Measurements from ENCODE around the gene ADGRF5. TPM values are rescaled to one million over a fixed set of nuclear protein-coding genes. Genes with fewer than 3 reads are reported as not detected.
"Not testable (repeated sequence)": the region's sequence is repeated elsewhere in the genome, so short reads cannot be mapped to it uniquely, and the experiment has no call there.

ADGRF5 gene
- total and polyA plus RNA-seq, 10 donors, result 5.2 to 129 (median 82.3) TPM

DNA sequence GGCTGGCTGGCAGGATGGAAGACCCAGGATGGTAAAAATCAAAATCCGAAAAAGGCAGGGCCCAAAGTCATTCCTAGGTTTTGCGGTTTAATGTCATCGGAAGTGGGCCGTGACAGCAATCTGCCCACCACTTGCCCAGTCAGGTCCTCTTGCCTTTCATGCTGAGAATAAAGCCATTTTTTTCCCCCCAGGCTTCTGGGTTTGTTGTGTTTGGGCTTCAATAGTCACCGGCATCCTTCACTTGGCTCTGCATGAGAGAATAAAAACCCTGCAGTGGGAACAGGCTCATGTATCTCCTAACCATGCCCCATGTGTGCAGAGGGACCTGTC lies 72.4 kb downstream of the ADGRF5 start:
- Histone ChIP-seq H3K27me3 (replicated peaks in 1 of 7) (peaks cover 0 to 5% (median 0%) of the 10 kb centered on the region in 7 donors), H3K9me3 (no peaks in the 10 kb centered on the region), H3K4me1 (peaks cover 3 to 14% (median 9%) of the 10 kb centered on the region in 6 donors), H3K36me3 (peaks cover 0 to 3% (median 0%) of the 10 kb centered on the region in 6 donors), H3K27ac (no peak overlapping the region), H3K4me3 (peak overlapping the region in 1 of 8 donors; percentile 40)
- 65 to 82% (median 67%) methylated on average over 5 of the region's 5 CpGs for WGBS, 5 donors
- TF ChIP-seq POLR2AphosphoS5 (IDR thresholded peaks at IDR 0.05), result no peak
- TF ChIP-seq, protein P1, sequence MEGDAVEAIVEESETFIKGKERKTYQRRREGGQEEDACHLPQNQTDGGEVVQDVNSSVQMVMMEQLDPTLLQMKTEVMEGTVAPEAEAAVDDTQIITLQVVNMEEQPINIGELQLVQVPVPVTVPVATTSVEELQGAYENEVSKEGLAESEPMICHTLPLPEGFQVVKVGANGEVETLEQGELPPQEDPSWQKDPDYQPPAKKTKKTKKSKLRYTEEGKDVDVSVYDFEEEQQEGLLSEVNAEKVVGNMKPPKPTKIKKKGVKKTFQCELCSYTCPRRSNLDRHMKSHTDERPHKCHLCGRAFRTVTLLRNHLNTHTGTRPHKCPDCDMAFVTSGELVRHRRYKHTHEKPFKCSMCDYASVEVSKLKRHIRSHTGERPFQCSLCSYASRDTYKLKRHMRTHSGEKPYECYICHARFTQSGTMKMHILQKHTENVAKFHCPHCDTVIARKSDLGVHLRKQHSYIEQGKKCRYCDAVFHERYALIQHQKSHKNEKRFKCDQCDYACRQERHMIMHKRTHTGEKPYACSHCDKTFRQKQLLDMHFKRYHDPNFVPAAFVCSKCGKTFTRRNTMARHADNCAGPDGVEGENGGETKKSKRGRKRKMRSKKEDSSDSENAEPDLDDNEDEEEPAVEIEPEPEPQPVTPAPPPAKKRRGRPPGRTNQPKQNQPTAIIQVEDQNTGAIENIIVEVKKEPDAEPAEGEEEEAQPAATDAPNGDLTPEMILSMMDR (IDR thresholded peaks at IDR 0.05 in 8 of 11, conservative IDR thresholded peaks at IDR 0.05 in 3 of 11), result no peak
- TF ChIP-seq POLR2A (IDR thresholded peaks at IDR 0.05), result no peak
- DNase-seq, result no peak
- intact Hi-C loops (cut with DNase I; ENCODE audit: low total_unique reads), result loop anchor here (5.0 kb wide), 1 partner anchor 148 kb away; no protein-coding TSS in a partner anchor

DNA sequence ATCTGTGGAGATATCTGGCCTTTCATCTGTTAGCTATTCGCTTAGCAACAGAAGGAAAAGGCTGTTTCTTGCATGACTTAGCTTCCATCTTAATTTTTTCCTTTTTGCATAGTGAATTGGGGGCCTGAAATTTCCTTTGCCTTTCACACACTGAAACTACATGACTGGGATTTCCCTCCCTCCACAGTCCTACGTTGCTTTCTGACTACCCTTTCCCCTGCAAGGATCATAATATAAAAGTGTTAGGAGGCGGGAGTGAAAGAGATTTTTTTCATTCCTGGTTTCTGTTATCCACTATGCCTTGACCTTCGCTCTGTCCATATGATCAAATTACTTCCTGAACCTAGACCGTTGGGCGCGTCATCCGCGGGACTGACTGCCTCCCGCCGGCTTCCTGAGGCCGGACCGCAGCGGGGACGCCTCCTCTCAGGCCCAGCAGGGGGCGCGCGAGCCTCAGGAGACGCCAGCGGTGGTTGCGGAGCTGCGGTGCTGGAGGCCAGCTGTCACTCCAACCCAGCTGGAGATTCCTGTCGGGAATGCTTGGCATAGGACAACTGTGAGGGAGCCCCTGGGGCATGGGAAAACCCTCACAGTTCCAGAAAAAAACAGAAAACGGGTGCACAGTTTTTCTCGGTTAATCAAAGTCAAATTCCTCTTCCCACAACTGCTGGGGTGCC lies 72.9 kb downstream of the ADGRF5 start:
- Histone ChIP-seq H3K4me1 (peaks cover 3 to 14% (median 9%) of the 10 kb centered on the region in 6 donors), H3K9me3 (no peaks in the 10 kb centered on the region), H3K27ac (no peak overlapping the region), H3K4me3 (peak overlapping the region in 1 of 8 donors; percentile 40), H3K36me3 (no peaks in the 10 kb centered on the region), H3K27me3 (replicated peaks in 1 of 7) (peaks cover 0 to 5% (median 0%) of the 10 kb centered on the region in 7 donors)
- intact Hi-C loops (cut with DNase I; ENCODE audit: low total_unique reads), result loop anchor here (5.0 kb wide), 1 partner anchor 148 kb away; no protein-coding TSS in a partner anchor
- TF ChIP-seq POLR2AphosphoS5 (IDR thresholded peaks at IDR 0.05) (peak; percentile 51 to 76 (median 68)), POLR2A (IDR thresholded peaks at IDR 0.05) (no peak)
- TF ChIP-seq, protein P1 (IDR thresholded peaks at IDR 0.05 in 8 of 11, conservative IDR thresholded peaks at IDR 0.05 in 3 of 11), result peak; percentile 58 to 97 (median 89)
- WGBS, 5 donors, result 7 to 9% (median 8%) methylated on average over 25 of the region's 25 CpGs
- peak; percentile 94 for DNase-seq

DNA sequence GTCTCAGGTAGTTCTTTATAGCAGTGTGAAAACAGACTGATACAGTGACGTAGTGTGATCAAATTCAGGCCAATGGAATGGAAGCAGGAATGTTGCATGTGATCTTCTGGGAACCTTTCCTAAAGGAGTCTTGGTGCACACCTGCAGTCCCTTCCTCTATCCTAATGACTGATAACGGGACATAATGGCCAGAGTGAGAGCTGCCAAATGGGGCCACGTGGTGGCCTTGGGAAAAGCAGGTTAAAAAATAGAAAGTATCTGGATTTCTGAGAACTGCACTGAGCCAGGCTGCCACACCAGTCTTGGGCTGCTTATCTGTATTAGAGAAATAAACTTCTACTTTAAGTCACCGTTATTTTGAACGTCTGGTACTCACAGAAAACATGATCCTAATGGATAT lies 76.6 kb downstream of the ADGRF5 start:
- no peak for TF ChIP-seq POLR2A (IDR thresholded peaks at IDR 0.05)
- TF ChIP-seq POLR2AphosphoS5 (IDR thresholded peaks at IDR 0.05), result no peak
- TF ChIP-seq, protein P1 (IDR thresholded peaks at IDR 0.05 in 8 of 11, conservative IDR thresholded peaks at IDR 0.05 in 3 of 11), result no peak
- Histone ChIP-seq H3K27me3 (replicated peaks in 1 of 7) (peaks cover 0 to 5% (median 0%) of the 10 kb centered on the region in 7 donors), H3K4me1 (peaks cover 3 to 14% (median 9%) of the 10 kb centered on the region in 6 donors), H3K4me3 (no peak overlapping the region), H3K9me3 (peaks cover 0 to 35% (median 27%) of the 10 kb centered on the region in 8 donors), H3K36me3 (no peaks in the 10 kb centered on the region), H3K27ac (no peak overlapping the region)
- DNase-seq, result no peak
- intact Hi-C loops (cut with DNase I; ENCODE audit: low total_unique reads), result loop anchor here (5.0 kb wide), 1 partner anchor 152 kb away; no protein-coding TSS in a partner anchor
- WGBS, 5 donors, result 66 to 83% (median 73%) methylated on average over 5 of the region's 5 CpGs

DNA sequence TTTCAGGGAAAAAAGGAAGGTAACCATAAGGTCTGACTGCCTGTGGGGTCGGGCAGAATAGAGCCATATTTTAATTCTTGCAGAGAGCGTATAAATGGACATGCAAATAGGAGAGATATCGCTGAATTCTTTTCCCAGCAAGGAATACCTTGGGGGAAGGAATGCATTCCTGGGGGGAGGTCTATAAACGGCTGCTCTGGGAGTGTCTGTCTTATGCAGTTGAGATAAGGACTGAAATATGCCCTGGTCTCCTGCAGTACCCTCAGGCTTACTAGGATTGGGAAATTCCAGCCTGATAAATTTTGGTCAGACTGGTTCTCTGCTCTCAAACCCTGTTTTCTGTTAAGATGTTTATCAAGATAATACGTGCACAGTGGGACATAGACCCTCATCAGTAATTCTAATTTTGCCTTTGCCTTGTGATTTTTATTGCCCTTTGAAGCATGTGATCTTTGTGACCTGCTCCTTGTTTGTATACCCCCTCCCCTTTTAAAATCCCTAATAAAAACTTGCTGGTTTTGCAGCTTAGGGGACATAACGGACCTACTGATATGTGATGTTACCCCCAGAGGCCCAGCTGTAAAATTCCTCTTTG lies 79.4 kb downstream of the ADGRF5 start:
- H3K4me3 ChIP-seq; H3K36me3 ChIP-seq; H3K4me1 ChIP-seq; DNase-seq; H3K27ac ChIP-seq; intact Hi-C loops (cut with DNase I; ENCODE audit: low total_unique reads); H3K27me3 ChIP-seq (replicated peaks in 1 of 7): not testable (repeated sequence)
- H3K9me3 ChIP-seq, result peaks cover 0 to 36% (median 27%) of the 10 kb centered on the region in 8 donors
- WGBS, 5 donors, result 87 to 92% (median 90%) methylated on average over 6 of the region's 6 CpGs
